Measurements from ENCODE around the gene TIE1. TPM values are rescaled to one million over a fixed set of nuclear protein-coding genes. Genes with fewer than 3 reads are reported as not detected.

The TIE1 gene
- polyA plus RNA-seq, 3 donors: 0.16 TPM; not detected in 2

GRCh38 chr1:43314233-43314632 is 13.5 kb downstream of the TIE1 start:
- Histone ChIP-seq H2AFZ (ENCODE audit: insufficient read depth, low read depth, low read length, poor library complexity, severe bottlenecking) (no peak overlapping the region), H3K27me3 (ENCODE audit: control insufficient read depth in 2 of 2, insufficient read depth in 2 of 2, low read length in 2 of 2) (no peaks in the 10 kb centered on the region), H3K9ac (ENCODE audit: insufficient read depth, low read length, poor library complexity, severe bottlenecking) (no peak overlapping the region), H3K4me1 (ENCODE audit: control insufficient read depth in 1 of 2, insufficient read depth in 2 of 2, low read length in 2 of 2) (peaks cover 0 to 2% of the 10 kb centered on the region in 2 donors), H3K27ac (ENCODE audit: low read depth in 1 of 2, low read length in 2 of 2) (no peak overlapping the region), H3K4me3 (replicated peaks in 1 of 3; ENCODE audit: low read depth in 2 of 3, low read length in 3 of 3) (no peak overlapping the region), H3K79me2 (ENCODE audit: insufficient read depth, low read length) (no peaks in the 10 kb centered on the region), H3K4me2 (replicated peaks; ENCODE audit: extremely low read depth, low read length, poor library complexity, severe bottlenecking) (no peak overlapping the region), H3K36me3 (replicated peaks in 1 of 2; ENCODE audit: control insufficient read depth in 1 of 2, insufficient read depth in 2 of 2, low read length in 2 of 2) (no peaks in the 10 kb centered on the region), H3K9me3 (replicated peaks in 1 of 2; ENCODE audit: control insufficient read depth in 1 of 2, insufficient read depth in 1 of 2, low read length in 2 of 2) (no peaks in the 10 kb centered on the region), H4K20me1 (ENCODE audit: insufficient read depth, low read length) (no peaks in the 10 kb centered on the region)
- peaks cover 1 to 4% (median 2%) of the 10 kb centered on the region in 3 donors for H3K27me3 Mint-ChIP-seq (ENCODE audit: low read depth in 3 of 3)
- H3K4me1 Mint-ChIP-seq: peaks cover 7% of the 10 kb centered on the region
- H3K9me3 Mint-ChIP-seq: no peaks in the 10 kb centered on the region
- H3K27ac Mint-ChIP-seq: no peak overlapping the region
- no peak for DNase-seq
- WGBS (ENCODE audit: insufficient coverage): 100% methylated on average over 1 of the region's 5 CpGs
- TF ChIP-seq, protein P1, sequence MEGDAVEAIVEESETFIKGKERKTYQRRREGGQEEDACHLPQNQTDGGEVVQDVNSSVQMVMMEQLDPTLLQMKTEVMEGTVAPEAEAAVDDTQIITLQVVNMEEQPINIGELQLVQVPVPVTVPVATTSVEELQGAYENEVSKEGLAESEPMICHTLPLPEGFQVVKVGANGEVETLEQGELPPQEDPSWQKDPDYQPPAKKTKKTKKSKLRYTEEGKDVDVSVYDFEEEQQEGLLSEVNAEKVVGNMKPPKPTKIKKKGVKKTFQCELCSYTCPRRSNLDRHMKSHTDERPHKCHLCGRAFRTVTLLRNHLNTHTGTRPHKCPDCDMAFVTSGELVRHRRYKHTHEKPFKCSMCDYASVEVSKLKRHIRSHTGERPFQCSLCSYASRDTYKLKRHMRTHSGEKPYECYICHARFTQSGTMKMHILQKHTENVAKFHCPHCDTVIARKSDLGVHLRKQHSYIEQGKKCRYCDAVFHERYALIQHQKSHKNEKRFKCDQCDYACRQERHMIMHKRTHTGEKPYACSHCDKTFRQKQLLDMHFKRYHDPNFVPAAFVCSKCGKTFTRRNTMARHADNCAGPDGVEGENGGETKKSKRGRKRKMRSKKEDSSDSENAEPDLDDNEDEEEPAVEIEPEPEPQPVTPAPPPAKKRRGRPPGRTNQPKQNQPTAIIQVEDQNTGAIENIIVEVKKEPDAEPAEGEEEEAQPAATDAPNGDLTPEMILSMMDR (IDR thresholded peaks at IDR 0.05): no peak
- no peaks in the 10 kb centered on the region for H3K36me3 Mint-ChIP-seq
- intact Hi-C loops (cut with micrococcal nuclease): no loop called here
- no peak overlapping the region for H3K4me3 Mint-ChIP-seq

DNA sequence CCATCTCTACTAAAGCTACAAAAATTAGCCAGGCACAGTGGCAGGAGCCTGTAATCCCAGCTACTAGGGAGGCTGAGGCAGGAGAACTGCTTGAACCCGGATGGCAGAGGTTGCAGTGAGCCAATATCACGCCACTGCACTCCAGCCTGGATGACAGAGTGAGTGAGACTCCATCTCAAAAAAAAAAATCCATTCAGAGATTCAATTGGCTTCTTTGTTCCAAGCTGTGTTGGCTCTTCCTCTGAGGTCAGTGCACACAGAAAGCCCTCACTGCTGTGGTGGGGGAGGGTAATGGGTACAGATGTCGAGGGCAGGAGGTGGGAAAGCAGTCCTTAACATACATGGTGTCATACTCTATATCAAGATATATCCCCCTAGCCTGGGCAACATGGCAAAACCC is 14.7 kb downstream of the TIE1 start:
- H3K4me2 ChIP-seq (replicated peaks; ENCODE audit: extremely low read depth, low read length, poor library complexity, severe bottlenecking): no peak overlapping the region
- Mint-ChIP-seq H3K27me3 (ENCODE audit: low read depth in 3 of 3) (peaks cover 2 to 6% (median 2%) of the 10 kb centered on the region in 3 donors), H3K9me3 (no peaks in the 10 kb centered on the region), H3K27ac (peak overlapping the region in 1 of 7 donors; percentile 51), H3K36me3 (no peaks in the 10 kb centered on the region), H3K4me3 (no peak overlapping the region), H3K4me1 (peaks cover 7% of the 10 kb centered on the region)
- no peaks in the 10 kb centered on the region for H3K79me2 ChIP-seq (ENCODE audit: insufficient read depth, low read length)
- intact Hi-C loops (cut with micrococcal nuclease): no loop called here
- H3K4me3 ChIP-seq (replicated peaks in 1 of 3; ENCODE audit: low read depth in 2 of 3, low read length in 3 of 3): no peak overlapping the region
- H4K20me1 ChIP-seq (ENCODE audit: insufficient read depth, low read length): no peaks in the 10 kb centered on the region
- H3K36me3 ChIP-seq (replicated peaks in 1 of 2; ENCODE audit: control insufficient read depth in 1 of 2, insufficient read depth in 2 of 2, low read length in 2 of 2): no peaks in the 10 kb centered on the region
- no peak overlapping the region for H3K27ac ChIP-seq (ENCODE audit: low read depth in 1 of 2, low read length in 2 of 2)
- H2AFZ ChIP-seq (ENCODE audit: insufficient read depth, low read depth, low read length, poor library complexity, severe bottlenecking): no peak overlapping the region
- H3K27me3 ChIP-seq (ENCODE audit: control insufficient read depth in 2 of 2, insufficient read depth in 2 of 2, low read length in 2 of 2): no peaks in the 10 kb centered on the region
- H3K9ac ChIP-seq (ENCODE audit: insufficient read depth, low read length, poor library complexity, severe bottlenecking): no peak overlapping the region
- TF ChIP-seq, protein P1 (IDR thresholded peaks at IDR 0.05): no peak
- H3K9me3 ChIP-seq (replicated peaks in 1 of 2; ENCODE audit: control insufficient read depth in 1 of 2, insufficient read depth in 1 of 2, low read length in 2 of 2): no peaks in the 10 kb centered on the region
- no CpG with 5 or more reads among the region's 3 CpGs for WGBS (ENCODE audit: insufficient coverage)
- peaks cover 0 to 2% of the 10 kb centered on the region in 2 donors for H3K4me1 ChIP-seq (ENCODE audit: control insufficient read depth in 1 of 2, insufficient read depth in 2 of 2, low read length in 2 of 2)
- no peak for DNase-seq

All from CD14-positive monocyte (primary cell).